Gastrocnemius medialis (tissue), 4 donors: ENCODE results near the gene PGS1.

Source experiments
- CTCF ChIP-seq, 5 experiments: fragments of 450-650 bp in 3 of 5; fragments of 200-600 bp in 2 of 5; sonication (generic) in 2 of 5; IDR thresholded peaks in 4 of 5; conservative IDR thresholded peaks in 1 of 5; 1 replicate in 4 of 5; 2 replicates in 1 of 5; pipeline ENCODE4 v1.5.1; 2016 to 2019; ENCODE audit warnings: antibody characterized with exemption in 5 of 5, mild to moderate bottlenecking in 3 of 5, moderate library complexity in 3 of 5
- POLR2A ChIP-seq, 2 donors: fragments of 450-650 bp; IDR thresholded peaks; one replicate each; pipeline ENCODE4 v1.6.1; 2017; ENCODE audit warnings: antibody characterized with exemption in 2 of 2, mild to moderate bottlenecking in 2 of 2, moderate library complexity in 2 of 2

DNA sequence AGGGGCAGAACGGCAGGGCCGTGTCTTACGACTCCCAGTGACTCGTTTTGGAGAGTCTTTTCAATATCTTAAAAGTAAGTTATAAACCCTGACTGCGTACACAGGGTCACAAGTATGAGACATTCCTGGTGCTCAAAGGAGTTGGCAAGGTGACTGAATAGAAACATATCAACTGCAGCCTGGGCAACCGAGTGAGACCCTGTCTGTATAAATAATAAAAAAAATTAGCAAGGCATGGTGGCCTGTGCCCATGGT lies 83.3 kb downstream of the PGS1 start:
- TF ChIP-seq CTCF (IDR thresholded peaks at IDR 0.05 in 4 of 5, conservative IDR thresholded peaks at IDR 0.05 in 1 of 5) = no peak
- no peak for TF ChIP-seq POLR2A (IDR thresholded peaks at IDR 0.05)
